Thoracic aorta endothelial cell (primary cell): ENCODE results near the gene FBXL15. TPM values are rescaled to one million over a fixed set of nuclear protein-coding genes. Genes with fewer than 3 reads are reported as not detected.

Source experiments
- small RNA-seq: library from RNA; depleted of rRNA; stranded (forward); fragments of <200 nt; gene quantifications from one replicate; pipeline ENCODE3, GENCODE V24; 2012
- total RNA-seq: library from RNA; depleted of rRNA; stranded (reverse); fragments of >200 nt; gene quantifications from 2 replicates; pipeline ENCODE4 v1.2.3, GENCODE V29; 2012

FBXL15 gene, protein sequence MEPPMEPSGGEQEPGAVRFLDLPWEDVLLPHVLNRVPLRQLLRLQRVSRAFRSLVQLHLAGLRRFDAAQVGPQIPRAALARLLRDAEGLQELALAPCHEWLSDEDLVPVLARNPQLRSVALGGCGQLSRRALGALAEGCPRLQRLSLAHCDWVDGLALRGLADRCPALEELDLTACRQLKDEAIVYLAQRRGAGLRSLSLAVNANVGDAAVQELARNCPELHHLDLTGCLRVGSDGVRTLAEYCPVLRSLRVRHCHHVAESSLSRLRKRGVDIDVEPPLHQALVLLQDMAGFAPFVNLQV
- total RNA-seq = 5.2 and 6.0 TPM in 2 replicates

DNA sequence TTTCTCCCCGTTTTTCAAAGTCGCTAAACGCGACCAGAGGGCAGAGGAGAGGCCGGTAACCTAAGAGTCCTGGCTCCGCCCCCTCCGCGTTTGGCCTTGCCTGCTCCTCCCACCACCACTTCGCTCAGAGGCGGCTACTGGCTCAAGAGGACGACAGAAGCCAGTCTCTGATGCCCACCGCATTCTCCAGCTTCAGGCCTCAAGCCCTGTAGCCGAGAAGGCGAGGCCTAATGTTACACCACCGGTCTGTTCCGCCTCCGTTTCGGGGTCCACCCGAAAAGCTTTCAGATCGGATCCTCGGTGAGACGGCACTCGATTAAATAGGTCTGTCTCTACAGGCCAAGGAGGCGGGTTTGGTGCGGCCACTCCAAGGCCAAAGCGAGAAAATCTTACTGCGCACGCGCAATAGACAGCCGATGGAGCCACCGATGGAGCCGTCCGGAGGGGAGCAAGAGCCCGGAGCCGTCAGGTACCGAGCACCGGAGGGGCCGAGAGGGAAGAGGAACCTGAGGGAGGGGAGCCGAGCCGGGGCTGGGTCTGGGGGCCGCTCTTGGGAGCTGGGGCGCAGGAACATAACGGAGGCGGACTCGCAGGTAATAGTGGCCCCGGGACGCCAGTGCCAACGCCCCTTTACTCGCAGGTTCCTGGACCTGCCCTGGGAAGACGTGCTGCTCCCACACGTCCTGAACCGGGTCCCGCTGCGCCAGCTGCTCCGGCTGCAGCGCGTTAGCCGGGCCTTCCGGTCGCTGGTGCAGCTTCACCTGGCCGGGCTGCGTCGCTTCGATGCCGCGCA, at the start of gene FBXL15:
FBXL15 (plus strand) TSS at position 123 of the 793 bp plus-strand sequence; CDS start at position 417, 294 bp downstream.

DNA sequence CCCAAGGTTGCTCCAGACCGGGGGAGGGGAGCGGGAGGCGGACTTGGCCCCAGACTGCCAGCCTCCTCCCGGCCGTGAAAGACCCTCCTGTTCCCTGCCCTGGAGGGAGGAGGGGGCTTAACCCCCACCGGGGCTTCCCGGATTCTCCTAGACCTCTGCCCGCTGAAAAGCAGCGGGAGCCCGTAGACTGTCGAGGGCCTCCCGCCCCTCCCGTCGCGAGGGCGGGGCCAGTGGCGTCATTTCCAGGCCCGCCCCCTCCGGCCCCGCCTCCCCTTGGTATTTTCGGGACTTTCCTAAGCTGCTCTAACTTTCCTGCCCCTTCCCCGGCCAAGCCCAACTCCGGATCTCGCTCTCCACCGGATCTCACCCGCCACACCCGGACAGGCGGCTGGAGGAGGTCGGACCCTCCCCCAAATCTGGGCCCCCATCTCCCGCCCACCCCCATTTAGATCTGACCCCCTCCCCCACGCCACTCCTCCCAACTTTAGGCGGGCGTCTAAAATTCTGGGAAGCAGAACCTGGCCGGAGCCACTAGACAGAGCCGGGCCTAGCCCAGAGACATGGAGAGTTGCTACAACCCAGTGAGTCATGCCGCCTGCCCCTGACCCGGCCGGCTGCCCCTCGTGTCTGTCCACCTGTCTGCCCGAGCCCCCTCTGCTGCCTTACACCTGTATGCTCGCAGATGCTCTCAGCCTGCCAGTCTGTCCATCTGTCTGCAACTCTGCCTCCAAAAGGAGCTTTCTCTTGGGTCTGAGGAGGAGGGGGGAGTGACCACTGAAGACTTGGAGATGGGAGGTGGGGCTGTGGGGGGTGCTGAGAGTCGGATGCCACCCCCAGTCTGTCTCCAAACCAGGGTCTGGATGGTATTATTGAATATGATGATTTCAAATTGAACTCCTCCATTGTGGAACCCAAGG, 25.0 kb upstream of the FBXL15 start, which contains the start of gene NFKB2:
NFKB2 (plus strand) TSS at position 306 of the 917 bp plus-strand sequence; CDS start at position 561, 255 bp downstream.

DNA sequence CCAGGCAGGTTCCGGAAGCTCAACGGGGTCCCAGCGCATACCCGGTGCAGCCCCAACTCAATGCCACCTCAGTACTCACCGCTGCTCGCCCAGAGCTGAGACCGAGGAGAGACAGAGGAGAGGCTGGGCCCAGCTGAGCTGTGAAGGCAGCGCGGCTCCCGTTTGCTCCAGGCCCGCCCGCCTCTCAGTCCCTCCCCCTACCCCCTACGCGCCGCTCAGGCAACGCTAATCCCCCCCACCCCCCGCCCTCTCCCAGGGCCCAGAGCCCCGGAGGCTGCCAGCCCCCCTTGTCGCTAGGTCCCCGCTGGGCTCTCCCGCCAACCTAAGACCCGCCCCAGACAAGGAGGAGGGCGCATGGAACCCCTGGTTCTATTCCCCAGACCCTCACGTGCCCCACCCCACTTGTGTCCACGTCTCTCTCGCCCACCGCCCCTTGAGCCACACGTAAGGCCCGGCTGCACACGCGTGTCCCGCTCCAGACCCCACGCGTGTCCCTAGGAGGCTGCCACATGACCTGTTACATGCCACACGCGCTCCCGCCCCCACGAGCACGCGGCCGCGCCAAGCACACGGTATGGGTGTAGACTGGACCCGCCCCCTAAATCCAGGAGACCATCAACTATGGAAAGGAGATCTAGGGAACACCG, 1.9 kb upstream of the FBXL15 start, which contains the start of gene PSD:
PSD (minus strand) TSS at position 164 of the 647 bp plus-strand sequence. CDS start 1,747 bp downstream, outside the sequence.

DNA sequence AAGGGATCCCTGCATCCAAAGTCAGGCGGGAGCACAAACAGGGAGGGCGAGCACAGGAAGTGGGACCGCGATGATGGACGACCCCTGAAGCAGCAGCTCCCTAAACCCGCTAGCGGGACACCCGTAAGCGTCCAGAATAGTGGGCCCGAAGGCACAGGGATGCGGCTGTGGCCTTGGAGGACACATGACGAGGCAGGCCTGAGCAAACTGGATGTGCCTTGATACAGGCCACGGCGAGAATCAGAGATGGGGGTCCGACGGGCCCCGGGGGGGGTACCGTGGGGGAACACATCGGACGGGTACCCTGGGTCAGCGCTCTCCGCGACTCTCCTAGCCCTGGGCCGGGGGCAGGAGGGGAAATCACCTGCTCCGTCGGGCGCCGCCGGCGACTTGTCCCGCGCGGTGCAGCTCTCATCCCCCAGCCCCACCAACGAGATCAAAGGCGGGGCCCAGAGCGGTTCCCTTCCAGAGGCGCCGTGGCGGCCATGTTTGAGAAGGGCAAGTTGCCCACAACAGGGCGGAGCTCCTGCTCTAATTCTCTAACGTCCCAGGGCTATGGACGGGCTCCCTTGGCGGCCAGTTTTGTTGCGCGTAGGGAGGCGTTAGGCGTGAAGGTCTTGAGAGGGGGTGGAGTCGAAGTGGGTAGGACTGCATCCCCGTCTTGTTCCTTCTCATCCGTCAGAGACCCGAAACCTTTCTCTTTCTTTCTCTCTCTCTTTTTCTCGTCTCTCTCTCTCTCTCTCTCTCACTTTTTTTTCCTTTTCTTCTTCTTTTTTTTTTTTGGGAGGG, 11.7 kb downstream of the FBXL15 start, which contains the start of gene CUEDC2:
CUEDC2 (minus strand) TSS at position 413 of the 789 bp plus-strand sequence. CDS start 7,386 bp downstream, outside the sequence.

DNA sequence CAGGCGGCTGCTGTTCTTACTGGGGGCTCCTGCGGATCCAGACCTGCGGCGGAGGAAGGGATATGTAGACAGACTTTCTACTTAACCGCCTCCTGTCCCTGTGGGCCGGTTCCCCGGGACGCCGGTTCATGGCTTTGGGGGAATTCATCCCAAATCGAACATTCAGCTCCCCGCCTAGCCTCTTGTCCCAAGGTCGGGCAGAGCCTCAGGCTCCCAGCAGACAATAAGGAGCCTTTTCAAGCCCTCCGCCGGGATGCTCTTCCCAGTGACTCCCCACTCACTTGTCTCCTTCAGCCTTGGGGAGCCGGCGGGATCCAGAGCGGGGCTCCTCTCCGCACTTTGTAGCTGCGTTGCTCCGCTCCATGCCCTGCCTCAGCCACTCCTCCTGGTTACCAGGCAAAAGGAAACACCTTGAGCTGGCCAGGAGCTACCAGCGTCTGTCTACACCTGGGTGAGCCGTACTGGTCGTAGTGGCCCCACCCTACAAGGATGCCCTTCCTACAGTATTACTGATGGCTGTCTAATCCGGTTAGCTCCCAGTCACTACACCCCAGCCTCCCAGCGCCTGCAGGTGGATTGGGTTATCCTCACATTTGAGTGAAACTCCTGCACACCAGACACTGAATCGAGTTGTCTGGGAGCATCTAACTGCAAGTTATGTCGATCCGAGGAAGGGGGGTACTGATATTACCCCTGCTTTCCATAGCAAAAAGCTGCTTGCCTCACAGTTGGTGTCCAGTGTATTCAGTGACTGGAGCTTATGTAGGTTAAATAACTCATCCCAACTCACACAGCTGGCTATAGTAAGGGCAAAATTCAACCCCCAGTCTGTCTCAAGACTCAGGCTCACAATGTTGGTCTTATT, 30.7 kb downstream of the FBXL15 start, which contains the start of gene C10orf95:
C10orf95 (minus strand) TSS at position 439 of the 865 bp plus-strand sequence. CDS start 450 bp downstream, outside the sequence.

Small RNA genes within 50 kb of the gene (small RNA-seq; reads per million reads assigned to genes)
- gene MIR146B = 8.3 reads per million, percentile 90 among the genes with 10 or more reads in this experiment

Other genes starting within 250 kb of the FBXL15 start
- not detected in 2 replicates for gene ELOVL3, start 194.5 kb upstream of the FBXL15 start, total RNA-seq
- gene PITX3, start 179.3 kb upstream of the FBXL15 start, total RNA-seq = not detected in 2 replicates
- 54.9 and 55.9 TPM in 2 replicates for gene GBF1, start 175.3 kb upstream of the FBXL15 start, total RNA-seq
- 20.3 and 24.3 TPM in 2 replicates for gene NFKB2, start 25.1 kb upstream of the FBXL15 start, total RNA-seq
- gene PSD, start 2.1 kb upstream of the FBXL15 start, total RNA-seq = 0.07 and 0.13 TPM in 2 replicates
- 44.4 and 49.7 TPM in 2 replicates for gene CUEDC2, start 11.7 kb downstream of the FBXL15 start, total RNA-seq
- gene C10orf95, start 30.7 kb downstream of the FBXL15 start, total RNA-seq = 0.13 and 0.29 TPM in 2 replicates
- gene ACTR1A, start 81.9 kb downstream of the FBXL15 start, total RNA-seq = 143 and 164 TPM in 2 replicates
- 4.5 and 6.7 TPM in 2 replicates for gene SUFU, start 83.1 kb downstream of the FBXL15 start, total RNA-seq
- 114 and 139 TPM in 2 replicates for gene TRIM8, start 223.6 kb downstream of the FBXL15 start, total RNA-seq